ENCODE measurements around the gene TMPRSS9.
"Not testable (repeated sequence)": the region's sequence is repeated elsewhere in the genome, so short reads cannot be mapped to it uniquely, and the experiment has no call there.

TMPRSS9 gene

GRCh38 chr19:2341244-2341751 is 18.8 kb upstream of the TMPRSS9 start:
- DNase-seq: peak in 2 of 56 donors; percentile 7 to 18

GRCh38 chr19:2341982-2342381 is 18.1 kb upstream of the TMPRSS9 start:
- DNase-seq: no peak

GRCh38 chr19:2342656-2343288 is 17.3 kb upstream of the TMPRSS9 start:
- DNase-seq: no peak

GRCh38 chr19:2343289-2343982 is 16.6 kb upstream of the TMPRSS9 start:
- DNase-seq: no peak

GRCh38 chr19:2344381-2344870 is 15.6 kb upstream of the TMPRSS9 start:
- DNase-seq: no peak

GRCh38 chr19:2345076-2345475 is 15.0 kb upstream of the TMPRSS9 start:
- DNase-seq: no peak

GRCh38 chr19:2345794-2346663 is 14.0 kb upstream of the TMPRSS9 start:
- peak in 8 of 56 donors; percentile 7 to 44 (median 25) for DNase-seq

- not testable (repeated sequence) for DNase-seq
Measured at GRCh38 chr19:2349818-2350217, 10.2 kb upstream of the TMPRSS9 start.

- no peak for DNase-seq
Measured at GRCh38 chr19:2350656-2351055, 9.4 kb upstream of the TMPRSS9 start.

GRCh38 chr19:2351591-2351990 is 8.5 kb upstream of the TMPRSS9 start:
- DNase-seq: no peak

GRCh38 chr19:2352121-2352520 is 7.9 kb upstream of the TMPRSS9 start:
- no peak for DNase-seq

GRCh38 chr19:2353159-2353886 is 6.7 kb upstream of the TMPRSS9 start:
- DNase-seq: no peak

GRCh38 chr19:2353887-2354592 is 6.0 kb upstream of the TMPRSS9 start:
- DNase-seq: no peak

GRCh38 chr19:2354670-2355069 is 5.4 kb upstream of the TMPRSS9 start:
- DNase-seq: no peak

- no peak for DNase-seq
Measured at GRCh38 chr19:2355168-2356035, 4.7 kb upstream of the TMPRSS9 start.

GRCh38 chr19:2356036-2356646 is 3.9 kb upstream of the TMPRSS9 start:
- DNase-seq: no peak

- no peak for DNase-seq
Measured at GRCh38 chr19:2357279-2358206, 2.5 kb upstream of the TMPRSS9 start.

Data from amygdala (tissue), 56 donors.